ENCODE data around the gene TRPC4AP.

The TRPC4AP gene

DNA sequence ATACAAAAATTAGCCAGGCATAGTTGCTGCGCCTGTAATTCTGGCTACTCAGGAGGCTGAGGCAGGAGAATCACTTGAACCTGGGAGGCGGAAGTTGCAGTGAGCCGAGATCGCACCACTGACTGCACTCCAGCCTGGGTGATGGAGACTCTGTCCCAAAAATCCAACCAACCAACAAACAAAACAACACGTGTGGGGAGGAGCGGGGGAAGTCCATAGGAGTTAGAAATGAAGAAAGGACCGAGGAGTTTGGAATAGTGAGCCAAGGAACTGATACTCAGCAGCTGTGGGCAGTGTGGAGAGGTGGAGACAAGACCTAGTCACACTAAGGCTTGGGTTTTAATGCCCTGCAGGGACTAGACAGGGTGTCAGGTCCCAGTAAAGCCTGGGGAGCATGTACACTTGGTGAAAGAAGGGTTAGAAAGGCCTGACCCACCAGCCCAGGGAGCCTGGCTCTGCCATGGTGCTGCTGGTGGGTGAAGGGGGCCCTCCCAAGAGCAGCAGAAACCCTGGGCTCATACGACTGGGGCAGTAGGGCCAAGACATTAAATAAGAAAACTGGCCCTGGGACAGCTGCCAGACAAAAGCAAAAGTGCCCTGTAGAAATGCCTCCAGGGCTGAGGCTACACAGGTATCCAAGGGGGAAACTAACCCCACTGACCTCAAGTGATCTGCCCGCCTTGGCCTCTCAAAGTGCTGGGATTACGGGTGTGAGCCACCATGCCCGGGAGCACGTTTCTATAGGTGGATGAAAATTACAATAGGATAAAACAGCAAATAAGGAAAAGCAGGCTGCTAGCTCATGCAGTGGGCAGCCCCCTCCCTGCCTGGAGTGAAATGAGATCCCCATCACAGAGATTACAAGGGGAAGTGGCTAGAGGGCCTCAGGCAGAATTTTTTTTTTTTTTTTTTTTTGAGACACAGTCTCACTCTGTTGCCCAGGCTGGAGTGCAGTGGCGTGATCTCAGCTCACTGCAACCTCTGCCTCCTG, 78.9 kb downstream of the TRPC4AP start:
- DNase-seq (ENCODE audit: low read depth) = no peak

- DNase-seq (ENCODE audit: low read depth) = no peak
Measured at GRCh38 chr20:35012227-35013069, 80.2 kb downstream of the TRPC4AP start.

DNA sequence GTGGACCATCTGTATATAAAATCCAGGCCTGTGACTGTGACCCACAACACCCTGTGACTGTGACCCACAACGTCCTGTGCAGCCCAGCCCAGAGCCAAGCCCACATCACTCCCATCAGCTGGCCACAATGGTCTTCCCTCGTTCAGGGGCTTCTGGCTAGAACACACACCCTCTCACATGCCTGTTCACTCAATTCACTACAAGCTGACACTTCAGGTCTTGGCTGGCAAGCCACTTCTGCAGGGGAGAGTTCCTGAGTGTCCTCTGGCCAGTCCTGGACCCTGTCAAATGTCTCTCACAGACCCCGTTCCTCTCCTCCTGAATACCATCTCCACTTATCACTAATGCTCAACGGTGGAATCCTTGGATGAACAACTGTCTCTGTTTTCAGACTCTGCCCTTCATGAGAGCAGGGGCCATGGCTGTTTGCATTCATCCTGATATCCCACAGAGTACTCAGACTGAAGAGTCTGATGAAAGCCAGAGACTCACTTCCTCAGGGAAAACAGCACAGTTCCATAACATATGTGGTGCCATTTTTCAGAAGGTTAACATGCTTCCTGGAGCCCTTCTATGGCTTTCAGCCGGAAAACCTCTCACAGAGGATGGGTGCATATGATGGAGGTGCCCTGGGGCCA, 80.9 kb downstream of the TRPC4AP start:
- no peak for DNase-seq (ENCODE audit: low read depth)

DNA sequence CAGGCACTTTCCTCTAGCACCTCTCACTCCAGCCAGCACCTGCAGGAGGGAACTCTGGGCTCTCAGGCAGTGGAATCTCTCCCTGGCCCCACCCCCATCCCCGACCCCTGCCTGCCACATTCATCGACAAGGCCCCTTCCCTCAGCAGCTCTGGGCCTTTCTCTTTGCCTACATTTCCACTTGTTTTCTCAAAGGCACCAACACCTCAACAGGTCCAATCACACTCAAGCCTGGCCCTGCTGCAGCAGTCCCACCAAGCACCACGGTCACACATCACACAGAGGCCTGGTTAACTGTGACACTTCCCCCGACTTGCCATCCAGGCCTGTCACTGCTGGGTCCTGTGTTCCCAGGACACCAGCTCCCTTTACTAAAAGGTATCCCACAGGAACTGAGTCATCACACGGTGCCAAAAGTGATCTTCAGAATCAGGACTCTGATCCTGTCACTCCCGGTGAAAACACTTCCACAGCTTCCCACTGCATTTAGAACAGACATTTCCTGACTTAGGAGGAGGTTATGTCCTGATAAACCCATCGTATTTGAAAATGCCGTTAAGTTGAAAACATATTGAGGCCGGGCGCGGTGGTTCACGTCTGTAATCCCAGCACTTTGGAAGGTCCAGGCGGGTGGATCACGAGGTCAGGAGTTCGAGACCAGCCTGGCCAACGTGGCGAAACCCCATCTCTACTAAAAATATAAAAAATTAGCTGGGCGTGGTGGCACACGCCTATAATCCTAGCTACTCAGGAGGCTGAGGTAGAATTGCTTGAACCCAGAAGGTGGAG, 82.0 kb downstream of the TRPC4AP start:
- DNase-seq (ENCODE audit: low read depth) = no peak

DNA sequence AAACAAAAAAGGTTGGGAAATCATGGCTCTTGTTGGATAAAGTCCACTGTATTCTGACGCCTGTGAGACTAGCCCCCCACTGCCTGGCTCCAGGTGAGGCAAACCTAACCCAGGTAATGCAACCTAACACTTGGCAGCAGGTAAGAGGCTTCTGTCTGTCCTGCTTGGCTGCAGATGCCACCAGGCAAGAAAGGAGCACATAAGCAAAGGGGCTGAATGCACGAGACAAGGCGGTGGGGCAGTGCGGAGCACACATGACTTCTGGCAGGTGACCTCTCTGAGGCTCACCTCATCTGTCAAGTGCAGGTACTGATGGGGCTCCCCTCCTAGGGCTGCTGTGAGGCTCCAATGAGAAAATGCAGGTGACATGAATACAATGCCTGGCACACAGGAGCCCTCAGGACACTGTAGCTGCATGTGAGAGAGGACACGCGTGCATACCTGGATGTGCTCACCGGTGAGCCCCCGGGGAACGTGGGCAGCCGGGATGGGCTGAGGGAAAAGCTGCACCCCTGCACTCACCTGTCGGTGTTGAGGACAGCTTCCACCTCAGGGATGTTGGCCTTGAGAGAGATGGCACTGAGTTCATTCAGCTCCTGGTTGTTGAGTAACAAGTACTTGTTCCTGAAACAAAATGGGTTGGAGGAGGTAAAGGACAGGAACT, 82.8 kb downstream of the TRPC4AP start:
- no peak for DNase-seq (ENCODE audit: low read depth)

- no peak for DNase-seq (ENCODE audit: low read depth)
Measured at GRCh38 chr20:35008411-35009342, 83.9 kb downstream of the TRPC4AP start.

DNA sequence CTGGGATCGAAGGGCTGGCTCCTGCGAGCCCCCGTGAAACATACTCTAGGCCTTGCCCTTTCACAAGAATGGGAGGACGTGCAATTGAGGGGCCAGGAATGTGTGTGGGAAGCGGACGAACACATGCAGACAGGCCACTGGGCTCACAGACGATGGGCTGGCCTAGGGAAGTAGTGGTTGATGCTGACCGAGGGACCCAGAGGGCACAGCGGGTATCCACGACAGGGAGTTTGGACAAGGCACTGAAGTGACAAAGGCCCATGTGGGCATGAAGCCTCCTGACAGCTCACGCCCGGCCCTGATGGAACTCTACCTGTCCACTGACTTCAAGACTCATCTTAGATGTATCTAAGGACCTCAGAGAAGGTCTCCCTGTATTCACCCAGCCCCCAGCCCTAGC, 84.7 kb downstream of the TRPC4AP start:
- DNase-seq (ENCODE audit: low read depth) = no peak

GRCh38 chr20:35007413-35007812, 85.2 kb downstream of the TRPC4AP start:
- no peak for DNase-seq (ENCODE audit: low read depth)

DNA sequence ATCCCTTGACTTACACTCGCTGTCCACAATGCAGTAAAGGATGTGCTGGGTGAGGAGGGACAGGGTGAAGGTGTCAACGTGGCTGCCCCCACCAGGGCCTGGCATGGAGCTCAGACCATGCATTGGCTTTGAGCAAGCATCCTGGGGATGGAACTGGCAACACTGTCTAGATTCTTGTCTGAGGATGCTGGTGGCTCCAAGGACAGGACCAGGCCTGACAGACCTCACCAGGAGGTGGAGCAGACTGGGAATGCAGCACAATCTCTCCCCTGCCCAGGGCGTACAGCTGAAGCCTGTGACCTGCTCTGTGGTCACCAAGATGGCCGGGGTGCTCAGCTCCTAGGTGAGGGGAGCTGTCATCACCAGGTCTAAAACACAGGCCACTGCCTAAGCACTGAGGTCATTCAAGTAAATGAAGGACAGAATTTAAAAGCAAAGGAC, 86.1 kb downstream of the TRPC4AP start:
- DNase-seq (ENCODE audit: low read depth) = no peak

DNA sequence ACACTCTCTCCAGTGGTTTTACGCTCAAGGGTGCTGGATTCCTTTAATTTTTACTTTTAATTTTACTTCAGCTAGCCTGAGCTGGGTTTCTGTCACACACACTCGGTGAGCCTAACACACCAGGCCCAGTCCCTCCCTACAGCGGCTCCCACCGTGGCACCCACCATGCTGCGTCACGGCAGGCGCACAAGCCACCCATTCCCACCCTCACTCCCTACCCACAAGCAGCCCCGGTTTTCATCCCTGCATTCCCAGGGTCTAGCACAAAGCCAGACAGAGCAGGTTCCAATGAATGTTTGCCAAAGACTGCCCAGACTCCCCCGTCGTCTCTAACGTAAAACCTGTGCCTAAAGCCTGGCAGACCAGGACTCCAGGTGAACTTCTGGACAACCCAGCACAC, 86.6 kb downstream of the TRPC4AP start:
- no peak for DNase-seq (ENCODE audit: low read depth)

DNA sequence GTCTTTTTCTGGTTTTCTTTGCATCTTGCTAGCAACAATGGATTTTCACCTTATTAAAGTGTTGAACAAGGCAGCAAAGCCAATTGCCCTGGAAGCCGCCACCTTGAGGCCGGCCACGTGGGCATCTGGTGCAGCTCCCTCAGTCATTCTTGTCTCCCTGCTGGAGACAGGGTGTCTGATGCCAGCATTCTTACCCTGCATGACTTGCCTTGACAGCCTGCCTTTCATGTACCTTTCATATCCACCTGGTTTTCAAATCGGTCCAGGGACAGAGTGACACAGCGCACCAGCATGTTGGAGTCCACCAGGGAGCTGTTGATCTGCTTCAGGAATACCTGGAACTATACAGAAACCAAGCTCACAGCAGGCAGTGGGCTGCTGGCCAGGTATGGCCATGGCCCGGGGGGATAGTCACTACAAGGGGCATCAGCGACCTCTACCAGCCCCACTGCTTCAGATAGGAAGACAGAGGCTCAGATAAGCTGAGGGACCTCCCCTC, 87.1 kb downstream of the TRPC4AP start:
- no peak for DNase-seq (ENCODE audit: low read depth)

DNA sequence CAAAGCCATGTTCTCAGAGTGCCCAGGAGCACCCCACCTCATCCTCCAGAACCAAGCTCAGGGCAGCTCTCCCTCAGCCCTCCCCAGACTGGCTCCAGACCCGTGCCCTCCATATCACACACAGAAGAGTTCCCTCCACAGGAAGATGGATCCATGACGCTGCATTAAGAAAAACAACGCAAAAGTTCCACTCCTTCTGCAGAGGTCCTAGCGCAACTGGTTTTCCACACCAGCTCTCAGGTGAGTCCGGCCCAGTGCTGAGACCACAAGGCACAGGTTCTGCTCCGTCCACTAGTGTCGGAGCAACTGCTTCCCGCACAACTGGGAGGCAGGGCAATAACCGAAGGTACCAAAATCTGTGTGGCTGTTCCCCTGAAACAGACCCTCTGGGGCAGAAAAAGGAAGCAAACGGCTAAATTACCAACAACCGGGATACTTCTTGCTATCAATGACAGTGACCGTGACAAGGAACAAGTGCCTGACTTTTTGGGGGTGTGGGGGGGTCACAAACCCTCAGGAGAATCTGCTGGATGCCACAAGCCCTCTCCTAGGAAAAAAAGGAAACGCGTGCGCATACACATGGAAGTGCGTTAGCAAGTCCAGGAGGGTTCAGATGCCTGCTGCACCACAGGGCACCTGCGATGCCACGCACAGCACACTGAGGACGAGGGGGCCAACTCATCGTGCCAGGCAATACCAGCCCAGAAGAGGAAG, 87.7 kb downstream of the TRPC4AP start:
- no peak for DNase-seq (ENCODE audit: low read depth)

DNA sequence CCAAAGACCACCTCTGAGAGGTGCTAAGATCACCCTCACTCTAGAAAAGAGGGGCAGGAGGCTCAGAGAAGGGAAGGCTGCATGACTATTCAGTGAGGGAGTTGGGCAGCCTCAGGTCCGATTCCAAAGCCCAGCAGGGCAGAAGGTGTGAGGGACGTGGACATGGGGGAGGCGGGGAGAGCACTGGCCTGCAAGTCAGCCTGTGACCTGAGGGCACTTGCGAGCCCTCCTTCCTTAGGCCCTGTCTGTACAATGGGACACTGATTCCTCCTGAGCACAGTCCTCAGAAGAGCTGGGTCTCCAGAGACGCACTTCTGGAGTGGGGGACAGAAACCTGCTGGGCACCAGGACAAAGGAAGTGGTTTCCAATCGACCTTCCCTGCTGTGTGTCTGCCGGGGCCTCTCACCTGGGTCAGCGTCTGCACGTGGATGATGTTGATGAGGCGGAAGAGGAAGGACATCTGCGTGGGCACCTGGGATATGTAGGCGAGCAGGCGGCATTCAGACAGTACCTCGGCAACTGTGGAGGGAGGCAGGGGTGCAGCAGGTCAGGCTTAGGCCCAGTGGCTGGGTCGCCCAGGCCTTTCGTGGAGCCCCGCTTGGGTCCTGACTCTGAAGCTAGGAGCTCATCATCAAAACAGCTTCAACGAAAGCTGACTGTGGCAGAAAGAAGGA, 88.4 kb downstream of the TRPC4AP start:
- DNase-seq (ENCODE audit: low read depth) = no peak

DNA sequence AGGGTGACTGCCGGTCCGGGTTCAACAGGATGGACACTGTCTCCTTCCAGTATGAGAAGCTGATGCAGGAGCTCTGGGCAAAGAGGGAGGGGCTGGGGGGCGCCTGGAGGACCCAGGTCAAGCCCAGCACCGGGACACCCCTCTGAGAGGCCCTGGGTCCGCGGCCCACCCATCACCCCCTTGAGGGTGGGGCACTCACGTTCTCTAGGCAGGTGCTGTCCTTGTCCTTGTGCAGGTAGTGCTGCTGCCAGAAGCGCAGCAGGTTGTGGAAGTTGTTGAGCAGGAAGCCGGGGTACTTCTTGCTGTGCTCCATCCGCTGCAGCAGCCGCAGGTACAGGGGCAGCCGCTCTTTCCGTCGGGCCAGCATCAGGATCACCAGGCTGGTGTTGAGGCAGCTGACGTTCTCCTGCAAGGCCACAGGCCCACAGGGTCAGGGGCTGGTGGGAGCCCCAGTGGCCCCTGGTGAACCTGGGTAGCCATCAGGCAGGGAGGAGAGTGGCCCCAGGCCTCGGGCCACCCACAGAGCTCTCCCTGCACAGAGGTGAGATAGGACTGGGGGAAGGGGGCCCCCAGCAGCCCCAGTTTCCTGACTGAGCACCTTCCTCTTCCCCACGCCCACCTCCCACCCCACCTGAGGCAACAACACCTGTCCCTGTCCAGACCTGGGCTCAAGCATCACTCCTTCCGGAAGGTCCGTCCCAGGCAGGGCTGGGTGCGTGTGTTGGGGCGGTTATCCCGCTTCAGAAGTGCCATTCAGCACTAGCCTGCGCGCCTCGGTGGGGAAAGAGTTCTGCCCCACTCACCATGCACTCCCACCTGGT, 89.2 kb downstream of the TRPC4AP start:
- DNase-seq (ENCODE audit: low read depth) = no peak

GRCh38 chr20:35002426-35003210, 90.0 kb downstream of the TRPC4AP start:
- no peak for DNase-seq (ENCODE audit: low read depth)

GRCh38 chr20:35001596-35002362, 90.8 kb downstream of the TRPC4AP start:
- DNase-seq (ENCODE audit: low read depth) = no peak
